SK-N-SH (cell line): ENCODE measurements around the gene EZH1. TPM values are rescaled to one million over a fixed set of nuclear protein-coding genes. Genes with fewer than 3 reads are reported as not detected.

Experiments used
- CTCF ChIA-PET: fragments of 300-600, 350-600 bp; formaldehyde crosslinking; extraction: SDS; loops from one replicate; lab custom pipeline; 2021; lab: Yijun Ruan, JAX
- POLR2A ChIA-PET: fragments of 350-600 bp; sonication (Branson Sonifier 250); formaldehyde crosslinking; extraction: SDS; loops from one replicate; lab custom pipeline; 2020; ENCODE audit warnings: antibody characterized with exemption, inconsistent platforms; lab: Yijun Ruan, JAX
- DNase-seq: peaks from one replicate; pipeline ENCODE4 v3.0.0; 2012
- H2AFZ ChIP-seq: fragments of 200-600 bp; sonication (generic); 2 replicates; pipeline ENCODE4 v1.8.1; 2016; ENCODE audit warnings: antibody characterized with exemption, mild to moderate bottlenecking, low read depth
- H3F3A ChIP-seq: fragments of 200-600 bp; sonication (generic); replicated peaks from 2 replicates; pipeline ENCODE3; 2016; ENCODE audit warnings: antibody characterized with exemption, mild to moderate bottlenecking; ENCODE audit not compliant: insufficient read depth
- H3K27ac ChIP-seq, 2 experiments: fragments of 200-500 bp in 1 of 2; fragments of 200-600 bp in 1 of 2; sonication (Bioruptor generic) in 1 of 2; sonication (generic), shearing (Covaris generic) in 1 of 2; 2 replicates each; pipeline versions ENCODE4 v1.5.1 to v1.6.1; 2014 to 2016; ENCODE audit warnings: low read depth in 2 of 2, inconsistent platforms in 1 of 2, low read length in 1 of 2, mild to moderate bottlenecking in 1 of 2, mixed read lengths in 1 of 2
- H3K27me3 ChIP-seq: fragments of 200-600 bp; sonication (generic), shearing (Covaris generic); 2 replicates; pipeline ENCODE4 v1.6.1; 2016; ENCODE audit warnings: mixed run types; ENCODE audit not compliant: insufficient read depth
- H3K36me3 ChIP-seq, 2 experiments: fragments of 200-500 bp in 1 of 2; fragments of 200-600 bp in 1 of 2; sonication (Bioruptor generic) in 1 of 2; sonication (generic) in 1 of 2; replicated peaks in 1 of 2; 2 replicates each; pipeline versions ENCODE3 to v1.5.1; 2014 to 2016; ENCODE audit warnings: low read length in 1 of 2, mild to moderate bottlenecking in 1 of 2; ENCODE audit not compliant: insufficient read depth in 2 of 2, control insufficient read depth in 1 of 2
- H3K4me1 ChIP-seq, 2 experiments: fragments of 200-500 bp in 1 of 2; fragments of 200-600 bp in 1 of 2; sonication (Bioruptor generic) in 1 of 2; sonication (generic), shearing (Covaris generic) in 1 of 2; 2 replicates each; pipeline versions ENCODE4 v1.5.1 to v1.6.1; 2014 to 2016; ENCODE audit warnings: low read depth in 1 of 2, low read length in 1 of 2, mixed run types in 1 of 2; ENCODE audit not compliant: insufficient read depth in 2 of 2, control insufficient read depth in 1 of 2
- H3K4me2 ChIP-seq: fragments of 200-600 bp; sonication (generic), shearing (Covaris generic); 2 replicates; pipeline ENCODE4 v1.6.1; 2017; ENCODE audit warnings: mixed run types
- H3K4me3 ChIP-seq, 2 experiments: fragments of 200-500 bp in 1 of 2; fragments of 200-600 bp in 1 of 2; sonication (Bioruptor generic) in 1 of 2; sonication (generic), shearing (Covaris generic) in 1 of 2; 2 replicates each; pipeline versions ENCODE4 v1.5.1 to v1.8.1; 2014 to 2016; ENCODE audit warnings: low read depth in 2 of 2, inconsistent platforms in 1 of 2, low read length in 1 of 2, mild to moderate bottlenecking in 1 of 2, mixed read lengths in 1 of 2, moderate library complexity in 1 of 2
- H3K79me2 ChIP-seq: fragments of 200-600 bp; sonication (generic); 2 replicates; pipeline ENCODE4 v1.8.1; 2017; ENCODE audit warnings: mild to moderate bottlenecking; ENCODE audit not compliant: insufficient read depth
- H3K9ac ChIP-seq: fragments of 200-600 bp; sonication (generic); 2 replicates; pipeline ENCODE4 v1.6.1; 2017; ENCODE audit warnings: mixed run types
- H3K9me2 ChIP-seq: fragments of 200-600 bp; sonication (generic); 2 replicates; pipeline ENCODE4 v1.6.1; 2017; ENCODE audit warnings: mixed run types
- H3K9me3 ChIP-seq: fragments of 200-600 bp; sonication (generic); 2 replicates; pipeline ENCODE4 v1.6.1; 2017; ENCODE audit warnings: mixed run types, mild to moderate bottlenecking, moderate library complexity
- H4K20me1 ChIP-seq: fragments of 200-600 bp; sonication (generic); 2 replicates; pipeline ENCODE4 v1.6.1; 2017; ENCODE audit warnings: mild to moderate bottlenecking, mixed run types; ENCODE audit not compliant: insufficient read depth
- CHD2 ChIP-seq: fragments of 150-350 bp; IDR thresholded peaks from 2 replicates; pipeline ENCODE4 v1.6.1; 2018; ENCODE audit warnings: low read length; ENCODE audit not compliant: partially characterized antibody
- EZH2phosphoT487 ChIP-seq: fragments of 200-600 bp; sonication (generic); IDR thresholded peaks from 2 replicates; pipeline ENCODE4 v1.6.1; 2017; ENCODE audit warnings: low read depth, mixed run types, mild to moderate bottlenecking, antibody characterized with exemption, moderate library complexity, borderline replicate concordance
- FOSL2 ChIP-seq: IDR thresholded peaks from 2 replicates; pipeline ENCODE4 v1.4.0; 2012; ENCODE audit warnings: low read depth, mild to moderate bottlenecking, moderate library complexity, borderline replicate concordance
- FOXJ3 ChIP-seq: sonication (generic); formaldehyde crosslinking; IDR thresholded peaks from 2 replicates; pipeline ENCODE4 v1.5.1; 2020; ENCODE audit warnings: mild to moderate bottlenecking, missing genetic modification reagents
- FOXM1 ChIP-seq: IDR thresholded peaks from 2 replicates; pipeline ENCODE4 v1.4.0; 2012; ENCODE audit warnings: low read depth, mild to moderate bottlenecking
- GABPA ChIP-seq: IDR thresholded peaks from 2 replicates; pipeline ENCODE4 v1.4.0; 2012; ENCODE audit warnings: low read depth, mild to moderate bottlenecking
- GATA2 ChIP-seq: sonication (generic); formaldehyde crosslinking; IDR thresholded peaks from 2 replicates; pipeline ENCODE4 v1.5.0; 2020; ENCODE audit warnings: mild to moderate bottlenecking, missing genetic modification reagents
- MXI1 ChIP-seq: IDR thresholded peaks from 2 replicates; pipeline ENCODE4 v1.6.1; 2012; ENCODE audit warnings: mild to moderate bottlenecking, low read depth, low read length, improper control_type of control experiment
- NRF1 ChIP-seq: IDR thresholded peaks from 2 replicates; pipeline ENCODE4 v1.6.1; 2012; ENCODE audit warnings: low read depth, mild to moderate bottlenecking, low read length
- POLR2AphosphoS5 ChIP-seq: IDR thresholded peaks from 2 replicates; pipeline ENCODE4 v1.6.1; 2012; ENCODE audit warnings: low read depth, low read length
- RXRA ChIP-seq: IDR thresholded peaks from 2 replicates; pipeline ENCODE4 v1.4.0; 2012; ENCODE audit warnings: low read depth, mild to moderate bottlenecking, borderline replicate concordance
- SIN3A ChIP-seq: IDR thresholded peaks from 2 replicates; pipeline ENCODE4 v1.6.1; 2012; ENCODE audit warnings: low read depth, mild to moderate bottlenecking, low read length, moderate library complexity, borderline replicate concordance
- SMC3 ChIP-seq: IDR thresholded peaks from 2 replicates; pipeline ENCODE4 v1.6.1; 2012; ENCODE audit warnings: low read depth, low read length, improper control_type of control experiment
- TAF1 ChIP-seq: IDR thresholded peaks from 2 replicates; pipeline ENCODE4 v1.6.1; 2012; ENCODE audit warnings: low read depth, mild to moderate bottlenecking, low read length, moderate library complexity, borderline replicate concordance
- USF1 ChIP-seq: IDR thresholded peaks from 2 replicates; pipeline ENCODE4 v1.4.0; 2012; ENCODE audit warnings: low read depth, borderline replicate concordance
- YY1 ChIP-seq: IDR thresholded peaks from 2 replicates; pipeline ENCODE4 v1.4.0; 2012; ENCODE audit warnings: low read depth, mild to moderate bottlenecking
- WGBS: methylation state at CpG from one replicate; pipeline ENCODE4 v1.1.6; 2017; ENCODE audit warnings: low lambda C conversion rate; 5-methylcytosine and 5-hydroxymethylcytosine counted together
- polyA plus RNA-seq, 3 experiments: library from polyadenylated mRNA; depleted of rRNA; stranded (reverse); fragments of >200 nt; gene quantifications; 2 replicates each; pipeline ENCODE4 v1.2.3, GENCODE V29; 2012
- TF ChIP-seq, protein P1 (sequence below): IDR thresholded peaks from 2 replicates; pipeline ENCODE4; 2012
- TF ChIP-seq, protein P2 (sequence below): fragments of 150-350 bp; IDR thresholded peaks from 2 replicates; pipeline ENCODE4 v1.6.1; 2017; ENCODE audit warnings: antibody characterized with exemption, low read length, low read depth, borderline replicate concordance

EZH1 gene
- polyA plus RNA-seq, 1 of the 3 experiments (the other 2 are of a cell fraction), result 28.6 TPM

GRCh38 chr17:42725143-42725542 lies 19.7 kb downstream of the EZH1 start:
- no peak for DNase-seq
- Histone ChIP-seq H3K9me2 (no peaks in the 10 kb centered on the region), H2AFZ (no peak overlapping the region), H3K27me3 (no peaks in the 10 kb centered on the region), H3K4me2 (no peak overlapping the region), H3K36me3 (peaks cover 23 to 41% of the 10 kb centered on the region in 2 experiments), H3K4me3 (no peak overlapping the region), H3K9ac (no peak overlapping the region), H3K79me2 (no peaks in the 10 kb centered on the region), H3F3A (peaks cover 7% of the 10 kb centered on the region), H4K20me1 (no peaks in the 10 kb centered on the region), H3K9me3 (no peaks in the 10 kb centered on the region), H3K4me1 (no peaks in the 10 kb centered on the region), H3K27ac (no peak overlapping the region)
- CTCF ChIA-PET, result interaction anchor here (0.6 to 4.1 kb wide), 5 partner anchors 37 to 212 kb away, joined by 3 to 41 read pairs (median 3); partner anchors contain the start of genes PSMC3IP and RAMP2
- POLR2A ChIA-PET, result interaction anchor here (1.0 kb wide), 1 partner anchor 35 kb away, joined by 4 read pairs; the partner anchor contains the start of gene RAMP2
- no peak for TF ChIP-seq FOXJ3
- no peak for TF ChIP-seq EZH2phosphoT487
- no peak for TF ChIP-seq FOXM1
- no peak for TF ChIP-seq SIN3A
- no peak for TF ChIP-seq MXI1
- no peak for TF ChIP-seq FOSL2
- TF ChIP-seq POLR2AphosphoS5, result no peak
- no peak for TF ChIP-seq RXRA
- TF ChIP-seq GATA2 (CRISPR knock-in tag), result no peak
- over 99% methylated on average over 6 of the region's 6 CpGs for WGBS

GRCh38 chr17:42723636-42724035 lies 21.2 kb downstream of the EZH1 start:
- no peak overlapping the region for H3K4me3 ChIP-seq
- ChIA-PET POLR2A (no interaction called here), CTCF (interaction anchor here (4.1 kb wide), 1 partner anchor 39 kb away, joined by 41 read pairs; the partner anchor contains the start of gene RAMP2)
- H3F3A ChIP-seq, result peaks cover 7% of the 10 kb centered on the region
- H3K4me2 ChIP-seq, result no peak overlapping the region
- no peak overlapping the region for H3K27ac ChIP-seq
- H3K27me3 ChIP-seq, result no peaks in the 10 kb centered on the region
- 89% methylated on average over 3 of the region's 3 CpGs for WGBS
- no peaks in the 10 kb centered on the region for H3K9me3 ChIP-seq
- TF ChIP-seq, protein P1, sequence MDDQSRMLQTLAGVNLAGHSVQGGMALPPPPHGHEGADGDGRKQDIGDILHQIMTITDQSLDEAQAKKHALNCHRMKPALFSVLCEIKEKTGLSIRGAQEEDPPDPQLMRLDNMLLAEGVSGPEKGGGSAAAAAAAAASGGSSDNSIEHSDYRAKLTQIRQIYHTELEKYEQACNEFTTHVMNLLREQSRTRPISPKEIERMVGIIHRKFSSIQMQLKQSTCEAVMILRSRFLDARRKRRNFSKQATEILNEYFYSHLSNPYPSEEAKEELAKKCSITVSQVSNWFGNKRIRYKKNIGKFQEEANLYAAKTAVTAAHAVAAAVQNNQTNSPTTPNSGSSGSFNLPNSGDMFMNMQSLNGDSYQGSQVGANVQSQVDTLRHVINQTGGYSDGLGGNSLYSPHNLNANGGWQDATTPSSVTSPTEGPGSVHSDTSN, result no peak
- no peak for TF ChIP-seq NRF1
- TF ChIP-seq, protein P2, sequence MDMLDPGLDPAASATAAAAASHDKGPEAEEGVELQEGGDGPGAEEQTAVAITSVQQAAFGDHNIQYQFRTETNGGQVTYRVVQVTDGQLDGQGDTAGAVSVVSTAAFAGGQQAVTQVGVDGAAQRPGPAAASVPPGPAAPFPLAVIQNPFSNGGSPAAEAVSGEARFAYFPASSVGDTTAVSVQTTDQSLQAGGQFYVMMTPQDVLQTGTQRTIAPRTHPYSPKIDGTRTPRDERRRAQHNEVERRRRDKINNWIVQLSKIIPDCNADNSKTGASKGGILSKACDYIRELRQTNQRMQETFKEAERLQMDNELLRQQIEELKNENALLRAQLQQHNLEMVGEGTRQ, result no peak
- TF ChIP-seq USF1, result no peak
- TF ChIP-seq CHD2, result no peak
- TF ChIP-seq SMC3, result no peak
- no peak for TF ChIP-seq GABPA
- TF ChIP-seq YY1, result no peak
- no peak for TF ChIP-seq TAF1
- peaks cover 35 to 47% of the 10 kb centered on the region in 2 experiments for H3K36me3 ChIP-seq
- no peaks in the 10 kb centered on the region for H3K4me1 ChIP-seq
- H3K79me2 ChIP-seq, result no peaks in the 10 kb centered on the region
- no peak for DNase-seq
- no peak overlapping the region for H2AFZ ChIP-seq
- no peaks in the 10 kb centered on the region for H3K9me2 ChIP-seq
- H4K20me1 ChIP-seq, result no peaks in the 10 kb centered on the region
- H3K9ac ChIP-seq, result no peak overlapping the region
